Stimulated activated CD8-positive, alpha-beta memory T cell treated with anti-CD3 and anti-CD28 coated beads, Interleukin-7, amount 100 ng/mL, for 48 hours (primary cell): Measurements from ENCODE around the gene GRAMD2B.

Experiments
- DNase-seq, 2 donors: peaks; one replicate each; pipeline ENCODE4 v3.0.0-alpha.2; 2020; ENCODE audit warnings: low read depth in 1 of 2; ENCODE audit errors: extremely low read depth in 1 of 2

Gene GRAMD2B

GRCh38 chr5:126535856-126536545, 112.8 kb downstream of the GRAMD2B start:
- DNase-seq: no peak

- DNase-seq: no peak
These were observed 113.7 kb downstream of the GRAMD2B start for GRCh38 chr5:126536874-126537273.

GRCh38 chr5:126538579-126538978, 115.4 kb downstream of the GRAMD2B start:
- no peak for DNase-seq

DNA sequence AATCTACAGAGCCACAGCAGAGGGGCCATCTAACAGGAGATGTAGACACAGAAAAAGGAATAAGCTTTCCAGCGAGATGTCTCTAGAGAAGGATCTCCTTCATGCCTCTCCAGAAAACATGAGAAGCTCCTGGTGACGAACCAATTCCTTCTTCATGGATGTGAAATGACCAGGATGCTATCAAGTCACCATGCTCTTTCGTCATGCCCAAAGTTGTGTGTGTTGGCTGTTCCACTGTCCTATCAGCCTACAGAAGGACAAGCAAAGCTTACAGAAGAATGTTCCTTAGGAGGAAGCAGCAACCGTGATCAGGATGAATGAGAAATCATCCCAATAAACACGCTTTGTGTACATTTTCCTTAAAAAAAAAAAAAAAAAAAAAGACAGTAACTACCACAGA, 117.4 kb downstream of the GRAMD2B start:
- DNase-seq: no peak

- no peak for DNase-seq
These were observed 119.2 kb downstream of the GRAMD2B start for GRCh38 chr5:126542441-126542840.

GRCh38 chr5:126543009-126543408, 119.8 kb downstream of the GRAMD2B start:
- DNase-seq: no peak

GRCh38 chr5:126543660-126544059, 120.5 kb downstream of the GRAMD2B start:
- DNase-seq: no peak
